GM23338 (cell line): ENCODE measurements around the gene EPHA3. TPM values are rescaled to one million over a fixed set of nuclear protein-coding genes. Genes with fewer than 3 reads are reported as not detected.

Source experiments
- ATAC-seq: fragments of 200-7000 bp; cut with Tn5 transposase; 3 replicates; pipeline ENCODE4 v1.9.1; 2020
- DNase-seq: peaks from one replicate; pipeline ENCODE4 v3.0.0-alpha.2; 2015; ENCODE audit warnings: low spot score
- H2AFZ ChIP-seq: fragments of 200-600 bp; sonication (generic); 2 replicates; pipeline ENCODE4 v1.8.0; 2016; ENCODE audit warnings: antibody characterized with exemption, mild to moderate bottlenecking, moderate library complexity
- H3F3A ChIP-seq: fragments of 200-600 bp; sonication (generic); replicated peaks from 2 replicates; pipeline ENCODE4 v1.8.0; 2017; ENCODE audit warnings: antibody characterized with exemption, mixed run types, low read depth
- H3K27ac ChIP-seq: fragments of 200-600 bp; sonication (generic); 2 replicates; pipeline ENCODE4 v1.6.1; 2016; ENCODE audit warnings: low read depth
- H3K27me3 ChIP-seq: fragments of 200-600 bp; sonication (generic); 2 replicates; pipeline ENCODE4 v1.8.0; 2016; ENCODE audit warnings: mild to moderate bottlenecking, mixed run types, moderate library complexity; ENCODE audit not compliant: insufficient read depth
- H3K36me3 ChIP-seq: fragments of 200-600 bp; sonication (generic); 2 replicates; pipeline ENCODE4 v1.8.0; 2016; ENCODE audit warnings: mild to moderate bottlenecking; ENCODE audit not compliant: insufficient read depth
- H3K4me1 ChIP-seq: fragments of 200-600 bp; sonication (generic); 2 replicates; pipeline ENCODE4 v1.8.0; 2016; ENCODE audit warnings: mild to moderate bottlenecking, moderate library complexity; ENCODE audit not compliant: insufficient read depth
- H3K4me2 ChIP-seq: fragments of 200-600 bp; sonication (generic); 2 replicates; pipeline ENCODE4 v1.7.1; 2017; ENCODE audit warnings: mixed run types
- H3K4me3 ChIP-seq: fragments of 200-600 bp; sonication (generic); 2 replicates; pipeline ENCODE4 v1.6.1; 2016; ENCODE audit warnings: mixed run types
- H3K79me2 ChIP-seq: fragments of 200-600 bp; sonication (generic); replicated peaks from 2 replicates; pipeline ENCODE4 v1.8.0; 2017; ENCODE audit warnings: mild to moderate bottlenecking; ENCODE audit not compliant: insufficient read depth
- H3K9me2 ChIP-seq: fragments of 200-600 bp; sonication (generic); 2 replicates; pipeline ENCODE4 v1.8.0; 2017; ENCODE audit not compliant: insufficient read depth
- H4K20me1 ChIP-seq: fragments of 200-600 bp; sonication (generic); replicated peaks from 2 replicates; pipeline ENCODE4 v1.8.0; 2017; ENCODE audit warnings: mild to moderate bottlenecking; ENCODE audit not compliant: insufficient read depth
- H3K27ac Mint-ChIP-seq: 2 replicates; pipeline ENCODE4 v1.8.0; 2020; ENCODE audit warnings: inconsistent platforms, mild to moderate bottlenecking, moderate library complexity, mixed read lengths
- H3K27me3 Mint-ChIP-seq: 3 replicates; pipeline ENCODE4 v1.8.0; 2022; ENCODE audit warnings: low read depth, mild to moderate bottlenecking, moderate library complexity, mixed read lengths, inconsistent platforms; ENCODE audit not compliant: insufficient read depth, poor library complexity
- H3K36me3 Mint-ChIP-seq: 3 replicates; pipeline ENCODE4 v1.8.0; 2021; ENCODE audit warnings: low read depth, mild to moderate bottlenecking, inconsistent platforms, moderate library complexity, mixed read lengths
- H3K4me1 Mint-ChIP-seq: 3 replicates; pipeline ENCODE4 v1.8.0; 2020; ENCODE audit warnings: mild to moderate bottlenecking, inconsistent platforms, mixed read lengths
- H3K4me3 Mint-ChIP-seq: 3 replicates; pipeline ENCODE4 v1.8.0; 2021; ENCODE audit warnings: moderate library complexity, mild to moderate bottlenecking, inconsistent platforms, mixed read lengths
- H3K9me3 Mint-ChIP-seq: 3 replicates; pipeline ENCODE4 v1.8.0; 2020; ENCODE audit warnings: moderate library complexity, mild to moderate bottlenecking, inconsistent platforms, mixed read lengths
- CREB1 ChIP-seq: fragments of 250-450 bp; sonication (Bioruptor Pico); IDR thresholded peaks from 2 replicates; pipeline ENCODE4 v1.5.0; 2020; ENCODE audit warnings: low read depth, mild to moderate bottlenecking, moderate library complexity
- EZH2 ChIP-seq: fragments of 200-600 bp; sonication (generic); IDR thresholded peaks from one replicate; pipeline ENCODE4 v1.8.0; 2017; ENCODE audit warnings: antibody characterized with exemption, mild to moderate bottlenecking, low read depth; ENCODE audit not compliant: unreplicated experiment
- EZH2phosphoT487 ChIP-seq: fragments of 200-600 bp; sonication (generic); IDR thresholded peaks from one replicate; pipeline ENCODE4 v1.8.1; 2018; ENCODE audit warnings: antibody characterized with exemption; ENCODE audit not compliant: unreplicated experiment
- JUNB ChIP-seq: IDR thresholded peaks from one replicate; pipeline ENCODE4 v1.6.1; 2016; ENCODE audit warnings: antibody characterized with exemption; ENCODE audit not compliant: unreplicated experiment
- NANOG ChIP-seq: IDR thresholded peaks from 2 replicates; pipeline ENCODE4 v1.6.1; 2016; ENCODE audit warnings: antibody characterized with exemption, borderline replicate concordance
- POLR2AphosphoS5 ChIP-seq: IDR thresholded peaks from 2 replicates; pipeline ENCODE4 v1.6.1; 2016; ENCODE audit warnings: antibody characterized with exemption, low read depth
- STAT1 ChIP-seq: IDR thresholded peaks from one replicate; pipeline ENCODE4 v1.6.1; 2016; ENCODE audit warnings: antibody characterized with exemption; ENCODE audit not compliant: unreplicated experiment
- ZNF114 ChIP-seq: fragments of 250-450 bp; sonication (Bioruptor Pico); IDR thresholded peaks from 2 replicates; pipeline ENCODE4 v1.5.0; 2020; ENCODE audit warnings: mild to moderate bottlenecking, moderate library complexity
- ZNF331 ChIP-seq: fragments of 250-450 bp; sonication (Bioruptor Pico); IDR thresholded peaks from 2 replicates; pipeline ENCODE4 v1.5.0; 2020; ENCODE audit warnings: low read depth, mild to moderate bottlenecking, moderate library complexity
- polyA plus RNA-seq: library from polyadenylated mRNA; unstranded; fragments of >200 nt; fragmentation: Nextera tagmentation; extraction: Ambion mirVana; gene quantifications from 2 replicates; pipeline ENCODE4 v1.2.1, GENCODE V29; 2016
- total RNA-seq: library from RNA; depleted of rRNA; stranded (reverse); fragments of >200 nt; shearing (Covaris generic); gene quantifications from 2 replicates; pipeline ENCODE4 v1.2.3, GENCODE V29; 2014
- TF ChIP-seq, protein P1 (sequence below): IDR thresholded peaks from one replicate; pipeline ENCODE4 v1.6.1; 2018; ENCODE audit warnings: antibody characterized with exemption; ENCODE audit not compliant: unreplicated experiment
- TF ChIP-seq, protein P2 (sequence below), 2 experiments: fragments of 200-600 bp in 1 of 2; sonication (generic) in 1 of 2; conservative IDR thresholded peaks; 2 replicates each; pipeline versions ENCODE4 v1.5.1 to v1.6.1; 2016 to 2017; ENCODE audit warnings: antibody characterized with exemption in 2 of 2, low read depth in 2 of 2, mild to moderate bottlenecking in 2 of 2, moderate library complexity in 1 of 2
- TF ChIP-seq, protein P3 (sequence below): IDR thresholded peaks from 2 replicates; pipeline ENCODE4 v1.6.1; 2016; ENCODE audit warnings: antibody characterized with exemption
- TF ChIP-seq, protein P4 (sequence below): fragments of 250-450 bp; sonication (Bioruptor Pico); IDR thresholded peaks from 2 replicates; pipeline ENCODE4 v1.5.0; 2020; ENCODE audit warnings: mild to moderate bottlenecking, moderate library complexity

The EPHA3 gene
- total and polyA plus RNA-seq, 2 experiments from 2014 or later: 0.05 to 0.21 TPM

DNA sequence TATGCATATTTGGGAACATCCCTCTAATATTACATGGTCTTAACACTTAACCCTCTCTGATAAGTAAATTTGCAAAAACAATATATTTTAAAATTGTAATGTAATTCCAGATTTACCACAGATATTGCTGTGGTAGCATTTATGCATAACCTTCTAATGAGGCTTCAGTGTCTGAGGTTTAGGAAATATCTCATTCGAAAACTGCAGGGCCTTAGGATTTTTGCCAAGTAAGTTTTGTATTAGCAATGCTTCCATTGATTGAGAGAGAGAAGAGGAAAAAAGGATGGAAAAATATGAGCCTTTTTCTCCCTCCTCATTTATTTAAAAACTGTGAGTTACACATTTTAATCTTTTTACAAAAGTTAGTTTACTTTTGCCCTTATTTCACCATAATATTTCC is 294.6 kb downstream of the EPHA3 start:
- no peaks in the 10 kb centered on the region for H3K9me3 Mint-ChIP-seq
- peaks cover 13% of the 10 kb centered on the region for H3K4me1 Mint-ChIP-seq
- no peak overlapping the region for H3K4me3 ChIP-seq
- H3K4me2 ChIP-seq: no peak overlapping the region
- H3K4me3 Mint-ChIP-seq: no peak overlapping the region
- no peaks in the 10 kb centered on the region for H3K36me3 ChIP-seq
- no peaks in the 10 kb centered on the region for H3K36me3 Mint-ChIP-seq
- no peaks in the 10 kb centered on the region for H3K9me2 ChIP-seq
- peaks cover 4% of the 10 kb centered on the region for H3K27me3 Mint-ChIP-seq
- DNase-seq (no peak), ATAC-seq (no peak)
- no peaks in the 10 kb centered on the region for H3K79me2 ChIP-seq
- H3K4me1 ChIP-seq: no peaks in the 10 kb centered on the region
- H2AFZ ChIP-seq: no peak overlapping the region
- H3F3A ChIP-seq: no peaks in the 10 kb centered on the region
- H3K27me3 ChIP-seq: no peaks in the 10 kb centered on the region
- H3K27ac ChIP-seq: no peak overlapping the region
- no peak overlapping the region for H3K27ac Mint-ChIP-seq
- no peaks in the 10 kb centered on the region for H4K20me1 ChIP-seq
- TF ChIP-seq POLR2AphosphoS5 (no peak), CREB1 (CRISPR knock-in tag) (no peak), ZNF114 (CRISPR knock-in tag) (no peak), EZH2 (no peak), STAT1 (no peak), ZNF331 (CRISPR knock-in tag) (no peak), NANOG (no peak), EZH2phosphoT487 (no peak), JUNB (no peak)
- TF ChIP-seq, protein P1, sequence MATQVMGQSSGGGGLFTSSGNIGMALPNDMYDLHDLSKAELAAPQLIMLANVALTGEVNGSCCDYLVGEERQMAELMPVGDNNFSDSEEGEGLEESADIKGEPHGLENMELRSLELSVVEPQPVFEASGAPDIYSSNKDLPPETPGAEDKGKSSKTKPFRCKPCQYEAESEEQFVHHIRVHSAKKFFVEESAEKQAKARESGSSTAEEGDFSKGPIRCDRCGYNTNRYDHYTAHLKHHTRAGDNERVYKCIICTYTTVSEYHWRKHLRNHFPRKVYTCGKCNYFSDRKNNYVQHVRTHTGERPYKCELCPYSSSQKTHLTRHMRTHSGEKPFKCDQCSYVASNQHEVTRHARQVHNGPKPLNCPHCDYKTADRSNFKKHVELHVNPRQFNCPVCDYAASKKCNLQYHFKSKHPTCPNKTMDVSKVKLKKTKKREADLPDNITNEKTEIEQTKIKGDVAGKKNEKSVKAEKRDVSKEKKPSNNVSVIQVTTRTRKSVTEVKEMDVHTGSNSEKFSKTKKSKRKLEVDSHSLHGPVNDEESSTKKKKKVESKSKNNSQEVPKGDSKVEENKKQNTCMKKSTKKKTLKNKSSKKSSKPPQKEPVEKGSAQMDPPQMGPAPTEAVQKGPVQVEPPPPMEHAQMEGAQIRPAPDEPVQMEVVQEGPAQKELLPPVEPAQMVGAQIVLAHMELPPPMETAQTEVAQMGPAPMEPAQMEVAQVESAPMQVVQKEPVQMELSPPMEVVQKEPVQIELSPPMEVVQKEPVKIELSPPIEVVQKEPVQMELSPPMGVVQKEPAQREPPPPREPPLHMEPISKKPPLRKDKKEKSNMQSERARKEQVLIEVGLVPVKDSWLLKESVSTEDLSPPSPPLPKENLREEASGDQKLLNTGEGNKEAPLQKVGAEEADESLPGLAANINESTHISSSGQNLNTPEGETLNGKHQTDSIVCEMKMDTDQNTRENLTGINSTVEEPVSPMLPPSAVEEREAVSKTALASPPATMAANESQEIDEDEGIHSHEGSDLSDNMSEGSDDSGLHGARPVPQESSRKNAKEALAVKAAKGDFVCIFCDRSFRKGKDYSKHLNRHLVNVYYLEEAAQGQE: no peak
- TF ChIP-seq, protein P2, sequence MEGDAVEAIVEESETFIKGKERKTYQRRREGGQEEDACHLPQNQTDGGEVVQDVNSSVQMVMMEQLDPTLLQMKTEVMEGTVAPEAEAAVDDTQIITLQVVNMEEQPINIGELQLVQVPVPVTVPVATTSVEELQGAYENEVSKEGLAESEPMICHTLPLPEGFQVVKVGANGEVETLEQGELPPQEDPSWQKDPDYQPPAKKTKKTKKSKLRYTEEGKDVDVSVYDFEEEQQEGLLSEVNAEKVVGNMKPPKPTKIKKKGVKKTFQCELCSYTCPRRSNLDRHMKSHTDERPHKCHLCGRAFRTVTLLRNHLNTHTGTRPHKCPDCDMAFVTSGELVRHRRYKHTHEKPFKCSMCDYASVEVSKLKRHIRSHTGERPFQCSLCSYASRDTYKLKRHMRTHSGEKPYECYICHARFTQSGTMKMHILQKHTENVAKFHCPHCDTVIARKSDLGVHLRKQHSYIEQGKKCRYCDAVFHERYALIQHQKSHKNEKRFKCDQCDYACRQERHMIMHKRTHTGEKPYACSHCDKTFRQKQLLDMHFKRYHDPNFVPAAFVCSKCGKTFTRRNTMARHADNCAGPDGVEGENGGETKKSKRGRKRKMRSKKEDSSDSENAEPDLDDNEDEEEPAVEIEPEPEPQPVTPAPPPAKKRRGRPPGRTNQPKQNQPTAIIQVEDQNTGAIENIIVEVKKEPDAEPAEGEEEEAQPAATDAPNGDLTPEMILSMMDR (conservative IDR thresholded peaks at IDR 0.05; ENCODE audit: low read depth in 2 of 2): no peak
- TF ChIP-seq, protein P3, sequence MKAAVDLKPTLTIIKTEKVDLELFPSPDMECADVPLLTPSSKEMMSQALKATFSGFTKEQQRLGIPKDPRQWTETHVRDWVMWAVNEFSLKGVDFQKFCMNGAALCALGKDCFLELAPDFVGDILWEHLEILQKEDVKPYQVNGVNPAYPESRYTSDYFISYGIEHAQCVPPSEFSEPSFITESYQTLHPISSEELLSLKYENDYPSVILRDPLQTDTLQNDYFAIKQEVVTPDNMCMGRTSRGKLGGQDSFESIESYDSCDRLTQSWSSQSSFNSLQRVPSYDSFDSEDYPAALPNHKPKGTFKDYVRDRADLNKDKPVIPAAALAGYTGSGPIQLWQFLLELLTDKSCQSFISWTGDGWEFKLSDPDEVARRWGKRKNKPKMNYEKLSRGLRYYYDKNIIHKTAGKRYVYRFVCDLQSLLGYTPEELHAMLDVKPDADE: no peak
- TF ChIP-seq, protein P4, sequence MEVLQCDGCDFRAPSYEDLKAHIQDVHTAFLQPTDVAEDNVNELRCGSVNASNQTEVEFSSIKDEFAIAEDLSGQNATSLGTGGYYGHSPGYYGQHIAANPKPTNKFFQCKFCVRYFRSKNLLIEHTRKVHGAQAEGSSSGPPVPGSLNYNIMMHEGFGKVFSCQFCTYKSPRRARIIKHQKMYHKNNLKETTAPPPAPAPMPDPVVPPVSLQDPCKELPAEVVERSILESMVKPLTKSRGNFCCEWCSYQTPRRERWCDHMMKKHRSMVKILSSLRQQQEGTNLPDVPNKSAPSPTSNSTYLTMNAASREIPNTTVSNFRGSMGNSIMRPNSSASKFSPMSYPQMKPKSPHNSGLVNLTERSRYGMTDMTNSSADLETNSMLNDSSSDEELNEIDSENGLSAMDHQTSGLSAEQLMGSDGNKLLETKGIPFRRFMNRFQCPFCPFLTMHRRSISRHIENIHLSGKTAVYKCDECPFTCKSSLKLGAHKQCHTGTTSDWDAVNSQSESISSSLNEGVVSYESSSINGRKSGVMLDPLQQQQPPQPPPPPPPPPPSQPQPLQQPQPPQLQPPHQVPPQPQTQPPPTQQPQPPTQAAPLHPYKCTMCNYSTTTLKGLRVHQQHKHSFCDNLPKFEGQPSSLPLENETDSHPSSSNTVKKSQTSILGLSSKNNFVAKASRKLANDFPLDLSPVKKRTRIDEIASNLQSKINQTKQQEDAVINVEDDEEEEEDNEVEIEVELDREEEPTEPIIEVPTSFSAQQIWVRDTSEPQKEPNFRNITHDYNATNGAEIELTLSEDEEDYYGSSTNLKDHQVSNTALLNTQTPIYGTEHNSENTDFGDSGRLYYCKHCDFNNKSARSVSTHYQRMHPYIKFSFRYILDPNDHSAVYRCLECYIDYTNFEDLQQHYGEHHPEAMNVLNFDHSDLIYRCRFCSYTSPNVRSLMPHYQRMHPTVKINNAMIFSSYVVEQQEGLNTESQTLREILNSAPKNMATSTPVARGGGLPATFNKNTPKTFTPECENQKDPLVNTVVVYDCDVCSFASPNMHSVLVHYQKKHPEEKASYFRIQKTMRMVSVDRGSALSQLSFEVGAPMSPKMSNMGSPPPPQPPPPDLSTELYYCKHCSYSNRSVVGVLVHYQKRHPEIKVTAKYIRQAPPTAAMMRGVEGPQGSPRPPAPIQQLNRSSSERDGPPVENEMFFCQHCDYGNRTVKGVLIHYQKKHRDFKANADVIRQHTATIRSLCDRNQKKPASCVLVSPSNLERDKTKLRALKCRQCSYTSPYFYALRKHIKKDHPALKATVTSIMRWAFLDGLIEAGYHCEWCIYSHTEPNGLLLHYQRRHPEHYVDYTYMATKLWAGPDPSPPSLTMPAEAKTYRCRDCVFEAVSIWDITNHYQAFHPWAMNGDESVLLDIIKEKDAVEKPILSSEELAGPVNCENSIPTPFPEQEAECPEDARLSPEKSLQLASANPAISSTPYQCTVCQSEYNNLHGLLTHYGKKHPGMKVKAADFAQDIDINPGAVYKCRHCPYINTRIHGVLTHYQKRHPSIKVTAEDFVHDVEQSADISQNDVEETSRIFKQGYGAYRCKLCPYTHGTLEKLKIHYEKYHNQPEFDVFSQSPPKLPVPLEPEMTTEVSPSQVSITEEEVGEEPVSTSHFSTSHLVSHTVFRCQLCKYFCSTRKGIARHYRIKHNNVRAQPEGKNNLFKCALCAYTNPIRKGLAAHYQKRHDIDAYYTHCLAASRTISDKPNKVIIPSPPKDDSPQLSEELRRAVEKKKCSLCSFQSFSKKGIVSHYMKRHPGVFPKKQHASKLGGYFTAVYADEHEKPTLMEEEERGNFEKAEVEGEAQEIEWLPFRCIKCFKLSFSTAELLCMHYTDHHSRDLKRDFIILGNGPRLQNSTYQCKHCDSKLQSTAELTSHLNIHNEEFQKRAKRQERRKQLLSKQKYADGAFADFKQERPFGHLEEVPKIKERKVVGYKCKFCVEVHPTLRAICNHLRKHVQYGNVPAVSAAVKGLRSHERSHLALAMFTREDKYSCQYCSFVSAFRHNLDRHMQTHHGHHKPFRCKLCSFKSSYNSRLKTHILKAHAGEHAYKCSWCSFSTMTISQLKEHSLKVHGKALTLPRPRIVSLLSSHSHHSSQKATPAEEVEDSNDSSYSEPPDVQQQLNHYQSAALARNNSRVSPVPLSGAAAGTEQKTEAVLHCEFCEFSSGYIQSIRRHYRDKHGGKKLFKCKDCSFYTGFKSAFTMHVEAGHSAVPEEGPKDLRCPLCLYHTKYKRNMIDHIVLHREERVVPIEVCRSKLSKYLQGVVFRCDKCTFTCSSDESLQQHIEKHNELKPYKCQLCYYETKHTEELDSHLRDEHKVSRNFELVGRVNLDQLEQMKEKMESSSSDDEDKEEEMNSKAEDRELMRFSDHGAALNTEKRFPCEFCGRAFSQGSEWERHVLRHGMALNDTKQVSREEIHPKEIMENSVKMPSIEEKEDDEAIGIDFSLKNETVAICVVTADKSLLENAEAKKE: no peak
